Activated CD4-positive, alpha-beta T cell treated with anti-CD3 and anti-CD28 coated beads, Interleukin-2, amount 10 ng/mL, durations not matched to agents 24 days and 14 days (primary cell): ENCODE measurements around the gene ZCCHC14. TPM values are rescaled to one million over a fixed set of nuclear protein-coding genes. Genes with fewer than 3 reads are reported as not detected.
A peak's percentile ranks its signal among the peaks of the same experiment; 100 is the strongest.

ENCODE experiments used
- DNase-seq: peaks from one replicate; pipeline ENCODE4 v3.0.0; 2022
- H3K27ac Mint-ChIP-seq: one replicate; pipeline ENCODE4 v1.8.0; 2022; ENCODE audit warnings: mild to moderate bottlenecking, mixed read lengths
- H3K27me3 Mint-ChIP-seq: one replicate; pipeline ENCODE4 v1.8.0; 2022; ENCODE audit warnings: mixed read lengths
- H3K36me3 Mint-ChIP-seq: one replicate; pipeline ENCODE4 v1.8.0; 2022; ENCODE audit warnings: low read depth, mild to moderate bottlenecking, mixed read lengths
- H3K4me1 Mint-ChIP-seq: one replicate; pipeline ENCODE4 v1.8.0; 2021; ENCODE audit warnings: mixed read lengths
- H3K4me3 Mint-ChIP-seq: one replicate; pipeline ENCODE4 v1.8.0; 2022; ENCODE audit warnings: mild to moderate bottlenecking, moderate library complexity, mixed read lengths
- H3K9me3 Mint-ChIP-seq: one replicate; pipeline ENCODE4 v1.8.0; 2021; ENCODE audit warnings: mixed read lengths
- intact Hi-C: fragments of 100-400 bp; cut with micrococcal nuclease; formaldehyde crosslinking; loops from one replicate; pipeline ENCODE4 v1.15.1; 2023
- total RNA-seq: library from RNA; stranded (reverse); gene quantifications from 2 replicates; pipeline ENCODE4 v1.2.3, GENCODE V29; 2022

Gene ZCCHC14
- total RNA-seq, 1 donor from 2014 or later = 12.0 TPM

GRCh38 chr16:87411375-87412271 is 81.2 kb downstream of the ZCCHC14 start:
- H3K36me3 Mint-ChIP-seq = peaks cover 11% of the 10 kb centered on the region
- no peak overlapping the region for H3K27ac Mint-ChIP-seq
- H3K27me3 Mint-ChIP-seq = no peaks in the 10 kb centered on the region

DNA sequence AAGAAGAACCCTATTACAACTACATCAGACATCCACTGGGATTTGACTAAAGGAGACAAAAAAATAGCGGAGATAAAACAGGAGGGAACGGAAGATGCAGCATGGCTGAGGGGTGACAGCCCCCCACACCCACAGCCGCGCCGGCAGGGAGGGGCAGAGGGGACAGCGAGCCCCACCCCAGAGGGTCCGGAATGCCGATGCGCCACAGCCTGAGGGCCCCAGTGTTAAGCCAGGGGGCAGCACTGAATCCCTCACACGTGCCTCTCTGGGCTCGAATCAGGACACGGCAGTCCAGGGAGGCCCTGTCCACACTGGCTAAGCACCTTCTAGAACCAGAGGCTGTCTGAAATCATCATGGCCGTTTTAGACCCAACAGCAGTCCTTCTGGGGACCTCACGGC is 81.9 kb downstream of the ZCCHC14 start:
- no peak overlapping the region for H3K27ac Mint-ChIP-seq

More at GRCh38 chr16:87411375-87412271, 81.2 kb downstream of the ZCCHC14 start:
- Mint-ChIP-seq H3K9me3 (no peaks in the 10 kb centered on the region), H3K4me1 (no peaks in the 10 kb centered on the region), H3K4me3 (no peak overlapping the region)
- no peak for DNase-seq
- intact Hi-C loops = no loop called here

DNA sequence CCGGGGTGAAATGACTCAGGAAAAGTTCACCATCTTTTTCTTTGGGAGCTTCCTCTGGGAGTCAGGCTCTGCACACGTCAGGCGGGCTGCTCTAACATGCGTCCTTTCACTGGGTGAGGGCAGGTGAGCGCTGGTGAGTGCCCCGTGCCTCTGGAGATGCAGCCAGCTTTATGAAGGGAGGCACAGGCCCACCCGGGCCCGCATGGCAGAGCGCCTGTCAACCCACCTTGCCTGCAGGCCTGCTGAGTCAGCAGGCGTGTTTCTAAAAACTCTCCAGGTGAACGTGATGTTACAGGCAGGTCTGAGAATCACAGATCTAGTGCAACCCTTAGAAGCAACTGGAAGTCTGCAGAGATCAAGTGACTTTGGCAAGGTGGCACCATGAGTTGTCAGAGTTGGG is 82.3 kb downstream of the ZCCHC14 start:
- Mint-ChIP-seq H3K36me3 (peaks cover 12% of the 10 kb centered on the region), H3K27me3 (no peaks in the 10 kb centered on the region), H3K4me3 (no peak overlapping the region), H3K9me3 (no peaks in the 10 kb centered on the region), H3K27ac (no peak overlapping the region), H3K4me1 (no peaks in the 10 kb centered on the region)
- intact Hi-C loops = no loop called here
- no peak for DNase-seq

More for the DNA sequence above, 81.9 kb downstream of the ZCCHC14 start:
- Mint-ChIP-seq H3K4me1 (no peaks in the 10 kb centered on the region), H3K4me3 (no peak overlapping the region), H3K27me3 (no peaks in the 10 kb centered on the region), H3K9me3 (no peaks in the 10 kb centered on the region), H3K36me3 (peaks cover 11% of the 10 kb centered on the region)
- no peak for DNase-seq
- intact Hi-C loops = no loop called here

DNA sequence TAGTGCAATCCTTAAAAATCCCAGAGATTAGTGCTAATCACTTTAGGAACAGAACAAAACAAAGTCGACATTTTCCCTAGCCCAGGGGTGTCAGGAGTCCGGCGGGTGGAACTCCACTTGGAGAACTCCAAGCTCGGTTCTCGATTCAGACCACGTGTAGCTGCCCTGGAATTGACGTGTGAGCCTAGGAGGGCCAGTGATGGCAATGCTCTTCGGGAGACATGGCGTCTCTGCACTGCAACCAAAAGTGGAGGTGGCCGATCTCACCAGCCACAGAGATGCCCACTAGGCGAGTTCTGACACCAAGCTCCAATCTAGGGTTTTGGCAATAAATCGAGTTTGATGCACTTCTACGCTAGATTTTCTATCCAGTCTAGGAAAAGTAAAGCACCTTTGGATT is 83.0 kb downstream of the ZCCHC14 start:
- H3K9me3 Mint-ChIP-seq = no peaks in the 10 kb centered on the region
- no peak overlapping the region for H3K27ac Mint-ChIP-seq
- H3K36me3 Mint-ChIP-seq = peaks cover 16% of the 10 kb centered on the region
- H3K4me3 Mint-ChIP-seq = no peak overlapping the region
- H3K4me1 Mint-ChIP-seq = no peaks in the 10 kb centered on the region
- no peaks in the 10 kb centered on the region for H3K27me3 Mint-ChIP-seq
- no peak for DNase-seq
- intact Hi-C loops = no loop called here

DNA sequence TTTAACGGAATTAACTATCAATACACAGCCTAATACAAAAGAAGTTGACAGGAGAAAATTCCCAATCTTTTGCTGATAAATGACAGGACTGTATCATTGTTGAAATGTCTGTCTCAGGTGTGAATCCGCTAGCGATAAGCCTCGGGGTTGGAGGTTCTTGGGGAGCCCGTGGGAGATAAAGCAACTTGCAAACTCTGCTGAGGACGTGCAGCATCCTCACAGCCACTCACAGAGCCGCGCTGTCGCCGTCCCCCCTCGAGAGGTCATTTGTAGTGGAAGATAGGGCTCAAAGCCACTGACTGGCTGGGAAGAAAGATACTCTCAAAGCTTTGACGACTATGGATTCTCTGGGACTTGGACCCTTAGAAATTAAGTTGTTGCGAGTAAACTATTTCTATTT is 83.7 kb downstream of the ZCCHC14 start:
- no peak overlapping the region for H3K27ac Mint-ChIP-seq
- H3K36me3 Mint-ChIP-seq = peaks cover 16% of the 10 kb centered on the region
- H3K4me1 Mint-ChIP-seq = no peaks in the 10 kb centered on the region
- no peak overlapping the region for H3K4me3 Mint-ChIP-seq
- no peaks in the 10 kb centered on the region for H3K9me3 Mint-ChIP-seq
- no peak for DNase-seq
- intact Hi-C loops = no loop called here
- H3K27me3 Mint-ChIP-seq = no peaks in the 10 kb centered on the region

DNA sequence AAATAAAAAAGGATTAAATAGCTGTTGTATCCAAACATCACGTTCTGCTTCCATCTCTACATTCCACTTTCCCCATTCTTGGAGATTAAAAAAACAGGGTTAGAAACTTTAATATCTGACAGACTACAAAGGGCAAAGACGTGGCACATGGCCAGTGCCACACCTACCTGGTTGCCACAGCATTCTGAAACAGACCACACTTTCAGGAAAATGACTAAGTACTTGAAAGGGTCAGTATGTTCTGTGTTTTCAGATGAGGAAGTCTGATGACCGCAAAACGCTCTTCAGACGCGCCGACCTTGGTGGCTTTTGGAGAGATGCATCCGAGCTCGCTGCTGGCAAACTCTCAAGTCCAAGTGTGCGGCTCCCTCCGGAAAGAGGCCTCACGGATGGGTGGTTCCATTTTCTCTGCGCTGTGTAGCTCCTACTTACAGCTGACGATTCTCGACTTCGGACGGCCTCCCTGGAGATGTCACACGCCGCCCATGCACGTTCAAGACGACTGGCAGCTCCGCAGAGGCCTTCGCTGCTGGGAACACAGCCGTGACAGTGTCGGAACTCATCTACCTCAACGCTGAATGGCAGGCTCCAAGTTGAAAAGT is 85.2 kb downstream of the ZCCHC14 start:
- H3K36me3 Mint-ChIP-seq = peaks cover 22% of the 10 kb centered on the region
- no peak for DNase-seq
- H3K9me3 Mint-ChIP-seq = no peaks in the 10 kb centered on the region
- intact Hi-C loops = no loop called here
- no peak overlapping the region for H3K27ac Mint-ChIP-seq
- no peaks in the 10 kb centered on the region for H3K27me3 Mint-ChIP-seq
- H3K4me3 Mint-ChIP-seq = no peak overlapping the region
- H3K4me1 Mint-ChIP-seq = no peaks in the 10 kb centered on the region

GRCh38 chr16:87406495-87407088 is 86.2 kb downstream of the ZCCHC14 start:
- H3K36me3 Mint-ChIP-seq = peaks cover 24% of the 10 kb centered on the region
- H3K4me3 Mint-ChIP-seq = no peak overlapping the region
- DNase-seq = no peak
- no peaks in the 10 kb centered on the region for H3K27me3 Mint-ChIP-seq
- no peaks in the 10 kb centered on the region for H3K4me1 Mint-ChIP-seq
- no peak overlapping the region for H3K27ac Mint-ChIP-seq
- intact Hi-C loops = no loop called here
- no peaks in the 10 kb centered on the region for H3K9me3 Mint-ChIP-seq

DNA sequence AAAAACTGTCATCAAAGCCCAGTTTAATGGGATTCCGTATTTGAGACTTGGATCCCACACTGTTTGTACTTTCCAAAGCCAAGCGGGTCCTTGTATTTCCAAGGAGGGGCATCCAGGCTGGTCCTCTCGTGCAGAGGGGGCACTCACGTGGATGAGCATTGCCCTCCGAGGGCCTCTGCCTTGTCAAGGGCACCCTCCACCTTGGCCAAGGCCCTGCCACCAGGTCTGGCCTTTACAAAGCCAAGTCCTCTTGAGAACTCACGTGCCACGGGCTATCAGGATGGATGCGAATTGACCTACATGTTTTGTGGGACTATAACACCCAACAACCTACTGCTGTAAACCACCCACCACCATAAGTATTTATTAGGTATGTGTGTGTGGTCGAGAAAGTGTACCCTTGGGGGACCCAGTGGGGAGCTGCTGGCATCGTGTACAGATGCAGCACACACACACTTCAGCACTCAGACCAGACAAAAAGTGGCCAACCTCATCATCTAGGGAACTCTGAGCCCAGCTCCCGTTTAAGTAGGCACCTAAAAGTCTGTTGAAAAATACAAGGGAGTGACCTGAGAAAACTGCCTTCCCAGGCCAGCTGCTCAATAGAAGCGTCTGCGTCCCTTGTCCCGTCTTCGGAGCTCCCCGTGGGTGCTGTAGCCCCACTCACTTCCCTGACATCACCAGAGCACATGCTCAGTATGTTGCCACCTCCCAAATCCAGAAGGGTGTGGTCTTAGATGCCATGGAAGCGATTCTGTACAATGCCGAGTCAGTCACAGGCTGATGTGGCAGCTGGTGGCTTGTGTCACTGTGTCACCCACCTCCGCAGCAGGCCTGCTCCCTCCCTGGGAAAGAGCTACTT is 87.8 kb downstream of the ZCCHC14 start:
- H3K27me3 Mint-ChIP-seq = no peaks in the 10 kb centered on the region
- H3K9me3 Mint-ChIP-seq = no peaks in the 10 kb centered on the region
- no peak overlapping the region for H3K27ac Mint-ChIP-seq
- peaks cover 33% of the 10 kb centered on the region for H3K36me3 Mint-ChIP-seq
- DNase-seq = no peak
- intact Hi-C loops = no loop called here
- H3K4me1 Mint-ChIP-seq = no peaks in the 10 kb centered on the region
- no peak overlapping the region for H3K4me3 Mint-ChIP-seq

GRCh38 chr16:87395181-87395842 is 97.5 kb downstream of the ZCCHC14 start:
- no peaks in the 10 kb centered on the region for H3K27me3 Mint-ChIP-seq
- no peak for DNase-seq
- H3K27ac Mint-ChIP-seq = no peak overlapping the region
- H3K4me3 Mint-ChIP-seq = no peak overlapping the region
- H3K36me3 Mint-ChIP-seq = peaks cover 21% of the 10 kb centered on the region
- peaks cover 30% of the 10 kb centered on the region for H3K4me1 Mint-ChIP-seq
- H3K9me3 Mint-ChIP-seq = no peaks in the 10 kb centered on the region
- intact Hi-C loops = loop anchor here (10.0 kb wide), 1 partner anchor 1059 kb away; the partner anchor contains the start of gene ZFPM1

DNA sequence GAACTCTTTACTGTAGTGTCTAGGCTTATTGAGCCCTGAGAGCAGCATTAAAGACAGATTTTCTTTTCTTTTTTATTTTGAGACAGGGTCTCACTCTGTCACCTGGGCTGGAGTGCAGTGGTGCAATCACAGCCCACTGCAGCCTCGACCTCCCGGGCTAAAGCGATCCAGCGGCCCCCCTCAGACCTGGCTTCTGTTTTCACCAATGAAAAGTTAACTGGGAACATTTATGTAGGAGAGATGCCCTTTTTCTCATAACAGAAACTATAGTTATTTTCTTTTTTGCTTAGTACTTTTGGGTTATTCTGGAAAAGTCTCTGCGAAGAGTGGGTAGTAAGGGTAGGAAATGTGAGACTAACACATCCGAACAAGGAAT is 99.2 kb downstream of the ZCCHC14 start:
- no peak for DNase-seq
- H3K36me3 Mint-ChIP-seq = peaks cover 12% of the 10 kb centered on the region
- H3K4me1 Mint-ChIP-seq = peaks cover 37% of the 10 kb centered on the region
- H3K27me3 Mint-ChIP-seq = no peaks in the 10 kb centered on the region
- intact Hi-C loops = loop anchor here (1.0 to 10.0 kb wide), 4 partner anchors 76 to 1061 kb away; partner anchors contain the start of genes BANP, C16orf95 and ZFPM1
- H3K27ac Mint-ChIP-seq = peak overlapping the region; percentile 90
- peak overlapping the region; percentile 89 for H3K4me3 Mint-ChIP-seq
- no peaks in the 10 kb centered on the region for H3K9me3 Mint-ChIP-seq

DNA sequence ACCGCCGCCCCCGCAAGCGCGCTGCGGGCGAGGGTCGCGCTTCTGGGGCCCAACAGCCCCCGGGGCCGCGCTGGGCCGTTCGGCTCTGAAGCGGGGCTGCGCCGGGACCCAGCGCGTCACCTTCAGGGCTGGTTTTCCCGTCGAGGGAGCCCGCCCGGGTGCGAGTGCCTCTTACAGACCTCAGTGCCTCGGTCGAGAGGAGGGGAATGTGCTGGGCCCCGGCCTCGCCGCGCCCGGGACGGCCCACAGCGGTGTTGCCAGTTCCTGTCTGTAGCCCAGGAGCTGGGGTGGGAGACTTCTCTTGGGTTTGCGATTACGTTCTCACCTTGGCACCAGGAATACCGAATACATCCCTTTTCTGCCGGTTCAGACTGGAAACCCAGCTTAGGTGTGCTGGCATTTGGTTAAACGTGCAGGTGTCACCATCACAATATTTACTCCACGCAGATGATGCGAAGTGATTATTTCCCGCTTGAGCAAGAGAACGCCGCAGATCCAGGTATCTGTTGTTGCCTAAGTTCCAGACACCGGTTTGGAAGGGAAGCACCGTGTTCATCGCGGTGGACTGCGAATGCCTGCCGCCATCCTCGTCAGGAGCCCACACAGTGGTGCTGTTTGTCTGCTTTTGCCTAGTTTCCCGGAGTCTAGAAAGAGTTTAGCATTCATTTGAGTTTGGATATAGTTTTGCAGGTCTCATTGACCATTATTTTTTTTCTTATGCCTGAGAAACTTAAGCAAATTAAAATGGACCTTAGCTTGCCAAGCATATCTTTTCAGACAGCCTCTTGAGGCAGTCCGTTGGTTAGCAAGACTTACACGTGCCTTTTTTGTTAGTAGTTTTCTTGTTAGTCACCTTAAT is 99.8 kb downstream of the ZCCHC14 start:
- H3K9me3 Mint-ChIP-seq = no peaks in the 10 kb centered on the region
- H3K27me3 Mint-ChIP-seq = no peaks in the 10 kb centered on the region
- intact Hi-C loops = loop anchor here (1.0 to 10.0 kb wide), 5 partner anchors 9 to 1062 kb away; partner anchors contain the start of genes BANP, ZCCHC14 and ZFPM1
- H3K4me3 Mint-ChIP-seq = peak overlapping the region; percentile 89
- H3K27ac Mint-ChIP-seq = peak overlapping the region; percentile 90
- peaks cover 8% of the 10 kb centered on the region for H3K36me3 Mint-ChIP-seq
- DNase-seq = peak; percentile 85
- H3K4me1 Mint-ChIP-seq = peaks cover 40% of the 10 kb centered on the region
